Neural progenitor cell (in vitro differentiated cells): ENCODE results near the gene RBMS1. TPM values are rescaled to one million over a fixed set of nuclear protein-coding genes. Genes with fewer than 3 reads are reported as not detected.

Experiments
- DNase-seq: peaks from one replicate; pipeline ENCODE4 v3.0.0-alpha.2; 2016; ENCODE audit warnings: low spot score
- H2AFZ ChIP-seq: fragments of 200-600 bp; sonication (generic); replicated peaks from 2 replicates; pipeline ENCODE4 v1.6.1; 2016; ENCODE audit warnings: antibody characterized with exemption
- H3F3A ChIP-seq: fragments of 200-600 bp; sonication (generic); 2 replicates; pipeline ENCODE4 v1.6.1; 2016; ENCODE audit warnings: antibody characterized with exemption, low read depth
- H3K27ac ChIP-seq: fragments of 200-600 bp; sonication (generic); 2 replicates; pipeline ENCODE4 v1.5.1; 2016; ENCODE audit warnings: mild to moderate bottlenecking
- H3K27me3 ChIP-seq: fragments of 200-600 bp; sonication (generic); 2 replicates; pipeline ENCODE4 v1.6.1; 2016; ENCODE audit warnings: mild to moderate bottlenecking, moderate library complexity
- H3K36me3 ChIP-seq: fragments of 200-600 bp; sonication (generic); 2 replicates; pipeline ENCODE4 v1.5.1; 2016
- H3K4me1 ChIP-seq: fragments of 200-600 bp; sonication (generic); 2 replicates; pipeline ENCODE4 v1.6.1; 2016; ENCODE audit warnings: mixed run types
- H3K4me2 ChIP-seq: fragments of 200-600 bp; sonication (generic); 2 replicates; pipeline ENCODE4 v1.6.1; 2016
- H3K4me3 ChIP-seq: fragments of 200-600 bp; sonication (generic); 2 replicates; pipeline ENCODE4 v1.5.1; 2016
- H3K79me2 ChIP-seq: fragments of 200-600 bp; sonication (generic); 2 replicates; pipeline ENCODE4 v1.6.1; 2016; ENCODE audit warnings: low read depth
- H3K9ac ChIP-seq: fragments of 200-600 bp; sonication (generic); 2 replicates; pipeline ENCODE4 v1.6.1; 2016
- H3K9me3 ChIP-seq: fragments of 200-600 bp; sonication (generic); 2 replicates; pipeline ENCODE4 v1.5.1; 2016; ENCODE audit warnings: low read depth
- H4K20me1 ChIP-seq: fragments of 200-600 bp; sonication (generic); 2 replicates; pipeline ENCODE4 v1.6.1; 2016; ENCODE audit warnings: low read depth
- H3K27ac Mint-ChIP-seq: 3 replicates; pipeline ENCODE4 v1.8.0; 2021; ENCODE audit warnings: mixed read lengths
- H3K27me3 Mint-ChIP-seq: 2 replicates; pipeline ENCODE4 v1.8.0; 2022; ENCODE audit warnings: low read depth, mild to moderate bottlenecking, inconsistent platforms, moderate library complexity, mixed read lengths; ENCODE audit not compliant: insufficient read depth
- H3K36me3 Mint-ChIP-seq: 3 replicates; pipeline ENCODE4 v1.8.0; 2021; ENCODE audit warnings: mixed read lengths
- H3K4me1 Mint-ChIP-seq: 3 replicates; pipeline ENCODE4 v1.8.0; 2021; ENCODE audit warnings: mixed read lengths
- H3K4me3 Mint-ChIP-seq: 3 replicates; pipeline ENCODE4 v1.8.0; 2021; ENCODE audit warnings: mild to moderate bottlenecking, moderate library complexity, mixed read lengths
- H3K9me3 Mint-ChIP-seq: 3 replicates; pipeline ENCODE4 v1.8.0; 2020; ENCODE audit warnings: mixed read lengths
- CTCF ChIP-seq: fragments of 200-600 bp; sonication (generic); IDR thresholded peaks from 2 replicates; pipeline ENCODE4 v1.5.1; 2017; ENCODE audit warnings: antibody characterized with exemption, mild to moderate bottlenecking
- EZH2 ChIP-seq: fragments of 200-600 bp; sonication (generic); IDR thresholded peaks from 2 replicates; pipeline ENCODE4 v1.6.1; 2017; ENCODE audit warnings: antibody characterized with exemption, mild to moderate bottlenecking, moderate library complexity
- EZH2phosphoT487 ChIP-seq: fragments of 200-600 bp; sonication (generic); IDR thresholded peaks from 2 replicates; pipeline ENCODE4 v1.6.1; 2017; ENCODE audit warnings: antibody characterized with exemption
- total RNA-seq: library from RNA; depleted of rRNA; stranded (reverse); fragments of >200 nt; gene quantifications from 2 replicates; pipeline ENCODE4 v1.2.3, GENCODE V29; 2015; ENCODE audit warnings: low replicate concordance

Gene RBMS1
- total RNA-seq, 1 donor from 2014 or later = 101 TPM

- Mint-ChIP-seq H3K27ac (no peak overlapping the region), H3K36me3 (peaks cover 3% of the 10 kb centered on the region), H3K27me3 (peaks cover 8% of the 10 kb centered on the region), H3K4me1 (peaks cover 10% of the 10 kb centered on the region), H3K4me3 (no peak overlapping the region), H3K9me3 (peaks cover 4% of the 10 kb centered on the region)
- Histone ChIP-seq H3K9ac (no peak overlapping the region), H3K4me1 (no peaks in the 10 kb centered on the region), H3K79me2 (no peaks in the 10 kb centered on the region), H4K20me1 (no peaks in the 10 kb centered on the region), H3K27ac (no peak overlapping the region), H3K36me3 (no peaks in the 10 kb centered on the region), H3K27me3 (peaks cover 11% of the 10 kb centered on the region), H3F3A (no peaks in the 10 kb centered on the region), H3K4me2 (no peak overlapping the region), H3K4me3 (no peak overlapping the region), H3K9me3 (no peaks in the 10 kb centered on the region), H2AFZ (no peak overlapping the region)
- DNase-seq = no peak
- TF ChIP-seq EZH2phosphoT487 (no peak), CTCF (no peak), EZH2 (no peak)
These were observed 4.5 kb upstream of the RBMS1 start for GRCh38 chr2:160498137-160498536.

- Histone ChIP-seq H3K27me3 (peaks cover 11% of the 10 kb centered on the region), H3K9ac (no peak overlapping the region)
These were observed 616 bp upstream of the RBMS1 start for GRCh38 chr2:160494201-160494644.

GRCh38 chr2:160492401-160493226 lies 993 bp downstream of the RBMS1 start:
- TF ChIP-seq CTCF = no peak
- no peak for TF ChIP-seq EZH2
- TF ChIP-seq EZH2phosphoT487 = no peak
- Mint-ChIP-seq H3K27ac (peak overlapping the region; percentile 92), H3K9me3 (peaks cover 2% of the 10 kb centered on the region), H3K27me3 (peaks cover 3% of the 10 kb centered on the region), H3K4me3 (peak overlapping the region; percentile 97), H3K36me3 (peaks cover 1% of the 10 kb centered on the region), H3K4me1 (peaks cover 24% of the 10 kb centered on the region)
- peak overlapping the region; percentile 75 for H3K27ac ChIP-seq
- H3K4me3 ChIP-seq = peak overlapping the region; percentile 98
- H2AFZ ChIP-seq = peak overlapping the region; percentile 91
- H3K9ac ChIP-seq = peak overlapping the region; percentile 36
- H3K9me3 ChIP-seq = no peaks in the 10 kb centered on the region
- H3K36me3 ChIP-seq = no peaks in the 10 kb centered on the region
- peaks cover under 1% of the 10 kb centered on the region for H4K20me1 ChIP-seq
- DNase-seq = peak; percentile 95
- peaks cover 49% of the 10 kb centered on the region for H3K79me2 ChIP-seq
- H3K4me1 ChIP-seq = peaks cover 13% of the 10 kb centered on the region
- peaks cover 11% of the 10 kb centered on the region for H3K27me3 ChIP-seq
- peaks cover 5% of the 10 kb centered on the region for H3F3A ChIP-seq
- peak overlapping the region; percentile 86 for H3K4me2 ChIP-seq

More at GRCh38 chr2:160494201-160494644, 616 bp upstream of the RBMS1 start:
- Mint-ChIP-seq H3K4me1 (peaks cover 24% of the 10 kb centered on the region), H3K4me3 (peak overlapping the region; percentile 97), H3K36me3 (peaks cover 1% of the 10 kb centered on the region), H3K27me3 (peaks cover 3% of the 10 kb centered on the region), H3K9me3 (peaks cover 2% of the 10 kb centered on the region), H3K27ac (peak overlapping the region; percentile 83)
- peak overlapping the region; percentile 98 for H3K4me3 ChIP-seq
- peaks cover 5% of the 10 kb centered on the region for H3F3A ChIP-seq
- H3K9me3 ChIP-seq = no peaks in the 10 kb centered on the region
- peak overlapping the region; percentile 86 for H3K4me2 ChIP-seq
- H3K4me1 ChIP-seq = peaks cover 13% of the 10 kb centered on the region
- H3K36me3 ChIP-seq = no peaks in the 10 kb centered on the region
- peaks cover 34% of the 10 kb centered on the region for H3K79me2 ChIP-seq
- H4K20me1 ChIP-seq = no peaks in the 10 kb centered on the region
- H2AFZ ChIP-seq = peak overlapping the region; percentile 91
- no peak overlapping the region for H3K27ac ChIP-seq
- DNase-seq = no peak
- TF ChIP-seq EZH2phosphoT487 (no peak), EZH2 (no peak)

- TF ChIP-seq EZH2phosphoT487 = no peak
- TF ChIP-seq EZH2 = no peak
- TF ChIP-seq CTCF = no peak
- Mint-ChIP-seq H3K9me3 (peaks cover 2% of the 10 kb centered on the region), H3K27ac (peak overlapping the region; percentile 92), H3K4me1 (peaks cover 24% of the 10 kb centered on the region), H3K27me3 (peaks cover 3% of the 10 kb centered on the region), H3K4me3 (peak overlapping the region; percentile 97), H3K36me3 (peaks cover 1% of the 10 kb centered on the region)
- H4K20me1 ChIP-seq = peaks cover 4% of the 10 kb centered on the region
- peak overlapping the region; percentile 98 for H3K4me3 ChIP-seq
- peak; percentile 58 for DNase-seq
- peak overlapping the region; percentile 86 for H3K4me2 ChIP-seq
- H3K27ac ChIP-seq = no peak overlapping the region
- H3K36me3 ChIP-seq = no peaks in the 10 kb centered on the region
- H3K27me3 ChIP-seq = peaks cover 11% of the 10 kb centered on the region
- peaks cover 13% of the 10 kb centered on the region for H3K4me1 ChIP-seq
- H3K9ac ChIP-seq = no peak overlapping the region
- H3K79me2 ChIP-seq = peaks cover 56% of the 10 kb centered on the region
- H3F3A ChIP-seq = peaks cover 5% of the 10 kb centered on the region
- no peaks in the 10 kb centered on the region for H3K9me3 ChIP-seq
- peak overlapping the region; percentile 91 for H2AFZ ChIP-seq
These were observed 1.7 kb downstream of the RBMS1 start for GRCh38 chr2:160491911-160492371.
